Measurements from ENCODE around the gene USF3.

USF3 gene

GRCh38 chr3:113602256-113602655 is 94.2 kb downstream of the USF3 start:
- H3K9me3 ChIP-seq (ENCODE audit: insufficient read depth, low read depth, low read length) = no peaks in the 10 kb centered on the region
- no peaks in the 10 kb centered on the region for H3K79me2 ChIP-seq (ENCODE audit: insufficient read depth, low read length)
- no peak overlapping the region for H2AFZ ChIP-seq (ENCODE audit: low read length)

DNA sequence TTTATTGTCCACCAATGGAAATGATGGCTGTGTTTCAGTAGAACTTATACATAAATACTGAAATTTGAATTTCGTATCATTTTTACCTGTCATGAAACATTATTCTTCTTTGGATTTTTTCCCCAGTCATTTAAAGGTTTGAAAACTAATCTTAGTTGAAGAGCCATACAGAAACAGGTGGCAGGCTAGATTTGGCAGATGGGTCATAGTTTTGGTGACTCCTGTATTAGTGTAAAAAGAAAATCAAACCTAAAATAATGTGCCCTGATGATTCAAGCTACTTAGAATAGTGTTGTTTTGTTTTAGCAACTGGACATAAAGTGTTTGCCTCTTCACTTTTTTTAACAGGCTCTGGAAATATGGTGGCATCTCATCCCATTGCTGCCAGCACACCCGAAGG is 95.2 kb downstream of the USF3 start:
- Histone ChIP-seq H3K4me2 (ENCODE audit: low read depth, low read length, poor library complexity, severe bottlenecking) (no peak overlapping the region), H3K4me3 (ENCODE audit: low read length, poor library complexity, severe bottlenecking) (no peak overlapping the region), H3K27me3 (ENCODE audit: insufficient read depth, low read length, poor library complexity, severe bottlenecking) (no peaks in the 10 kb centered on the region), H3K36me3 (ENCODE audit: insufficient read depth, low read length) (no peaks in the 10 kb centered on the region), H3K9ac (ENCODE audit: low read depth, low read length, poor library complexity, severe bottlenecking) (no peak overlapping the region), H3K9me3 (ENCODE audit: insufficient read depth, low read depth, low read length) (no peaks in the 10 kb centered on the region), H4K20me1 (ENCODE audit: insufficient read depth, low read length, poor library complexity, severe bottlenecking) (no peaks in the 10 kb centered on the region), H3K4me1 (ENCODE audit: insufficient read depth, low read length, poor library complexity, severe bottlenecking) (peaks cover 4% of the 10 kb centered on the region), H3K79me2 (ENCODE audit: insufficient read depth, low read length) (no peaks in the 10 kb centered on the region), H2AFZ (ENCODE audit: low read length) (no peak overlapping the region), H3K9me2 (replicated peaks; ENCODE audit: low read depth, low read length) (no peaks in the 10 kb centered on the region), H3F3A (ENCODE audit: low read depth) (peaks cover 3% of the 10 kb centered on the region; the same call in 1 of the 2 replicates)
- TF ChIP-seq EZH2phosphoT487 (IDR thresholded peaks at IDR 0.05; ENCODE audit: borderline replicate concordance) = no peak
- TF ChIP-seq, protein P1, sequence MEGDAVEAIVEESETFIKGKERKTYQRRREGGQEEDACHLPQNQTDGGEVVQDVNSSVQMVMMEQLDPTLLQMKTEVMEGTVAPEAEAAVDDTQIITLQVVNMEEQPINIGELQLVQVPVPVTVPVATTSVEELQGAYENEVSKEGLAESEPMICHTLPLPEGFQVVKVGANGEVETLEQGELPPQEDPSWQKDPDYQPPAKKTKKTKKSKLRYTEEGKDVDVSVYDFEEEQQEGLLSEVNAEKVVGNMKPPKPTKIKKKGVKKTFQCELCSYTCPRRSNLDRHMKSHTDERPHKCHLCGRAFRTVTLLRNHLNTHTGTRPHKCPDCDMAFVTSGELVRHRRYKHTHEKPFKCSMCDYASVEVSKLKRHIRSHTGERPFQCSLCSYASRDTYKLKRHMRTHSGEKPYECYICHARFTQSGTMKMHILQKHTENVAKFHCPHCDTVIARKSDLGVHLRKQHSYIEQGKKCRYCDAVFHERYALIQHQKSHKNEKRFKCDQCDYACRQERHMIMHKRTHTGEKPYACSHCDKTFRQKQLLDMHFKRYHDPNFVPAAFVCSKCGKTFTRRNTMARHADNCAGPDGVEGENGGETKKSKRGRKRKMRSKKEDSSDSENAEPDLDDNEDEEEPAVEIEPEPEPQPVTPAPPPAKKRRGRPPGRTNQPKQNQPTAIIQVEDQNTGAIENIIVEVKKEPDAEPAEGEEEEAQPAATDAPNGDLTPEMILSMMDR (conservative IDR thresholded peaks at IDR 0.05; ENCODE audit: low read length) = no peak

More at GRCh38 chr3:113602256-113602655, 94.2 kb downstream of the USF3 start:
- TF ChIP-seq, protein P1 (conservative IDR thresholded peaks at IDR 0.05; ENCODE audit: low read length) = no peak
- TF ChIP-seq EZH2phosphoT487 (IDR thresholded peaks at IDR 0.05; ENCODE audit: borderline replicate concordance) = no peak
- H3K4me3 ChIP-seq (ENCODE audit: low read length, poor library complexity, severe bottlenecking) = no peak overlapping the region
- no peaks in the 10 kb centered on the region for H3K27me3 ChIP-seq (ENCODE audit: insufficient read depth, low read length, poor library complexity, severe bottlenecking)
- no peaks in the 10 kb centered on the region for H4K20me1 ChIP-seq (ENCODE audit: insufficient read depth, low read length, poor library complexity, severe bottlenecking)
- no peak overlapping the region for H3K9ac ChIP-seq (ENCODE audit: low read depth, low read length, poor library complexity, severe bottlenecking)
- no peaks in the 10 kb centered on the region for H3K9me2 ChIP-seq (replicated peaks; ENCODE audit: low read depth, low read length)
- H3K4me1 ChIP-seq (ENCODE audit: insufficient read depth, low read length, poor library complexity, severe bottlenecking) = peaks cover 11% of the 10 kb centered on the region
- H3K36me3 ChIP-seq (ENCODE audit: insufficient read depth, low read length) = no peaks in the 10 kb centered on the region
- H3K4me2 ChIP-seq (ENCODE audit: low read depth, low read length, poor library complexity, severe bottlenecking) = no peak overlapping the region
- H3F3A ChIP-seq (ENCODE audit: low read depth) = peaks cover 4% of the 10 kb centered on the region; the same call in 1 of the 2 replicates

- no peaks in the 10 kb centered on the region for H3K79me2 ChIP-seq (ENCODE audit: insufficient read depth, low read length)
- no peaks in the 10 kb centered on the region for H3K36me3 ChIP-seq (ENCODE audit: insufficient read depth, low read length)
- no peaks in the 10 kb centered on the region for H3F3A ChIP-seq (ENCODE audit: low read depth)
- no peaks in the 10 kb centered on the region for H3K9me2 ChIP-seq (replicated peaks; ENCODE audit: low read depth, low read length)
- no peaks in the 10 kb centered on the region for H3K4me1 ChIP-seq (ENCODE audit: insufficient read depth, low read length, poor library complexity, severe bottlenecking)
- no peak overlapping the region for H3K9ac ChIP-seq (ENCODE audit: low read depth, low read length, poor library complexity, severe bottlenecking)
- no peaks in the 10 kb centered on the region for H3K9me3 ChIP-seq (ENCODE audit: insufficient read depth, low read depth, low read length)
- no peak overlapping the region for H3K4me2 ChIP-seq (ENCODE audit: low read depth, low read length, poor library complexity, severe bottlenecking)
- H4K20me1 ChIP-seq (ENCODE audit: insufficient read depth, low read length, poor library complexity, severe bottlenecking) = no peaks in the 10 kb centered on the region
- no peak overlapping the region for H2AFZ ChIP-seq (ENCODE audit: low read length)
- no peaks in the 10 kb centered on the region for H3K27me3 ChIP-seq (ENCODE audit: insufficient read depth, low read length, poor library complexity, severe bottlenecking)
- TF ChIP-seq EZH2phosphoT487 (IDR thresholded peaks at IDR 0.05; ENCODE audit: borderline replicate concordance) = no peak
- TF ChIP-seq, protein P1 (conservative IDR thresholded peaks at IDR 0.05; ENCODE audit: low read length) = no peak
- no peak overlapping the region for H3K4me3 ChIP-seq (ENCODE audit: low read length, poor library complexity, severe bottlenecking)
Observed at GRCh38 chr3:113600418-113601182, 95.8 kb downstream of the USF3 start.
